HK-2 (cell line): Measurements from ENCODE around the gene TTC7B.

ENCODE experiments used
- DNase-seq: peaks from one replicate; pipeline ENCODE4 v3.0.0-alpha.2; 2018; ENCODE audit not compliant: unreplicated experiment

Gene TTC7B

GRCh38 chr14:90558983-90559590 is 257.1 kb downstream of the TTC7B start:
- no peak for DNase-seq

- DNase-seq, result no peak
These were observed 257.9 kb downstream of the TTC7B start for GRCh38 chr14:90558041-90558982.

- DNase-seq, result no peak
These were observed 258.7 kb downstream of the TTC7B start for GRCh38 chr14:90557516-90557915.

- DNase-seq, result no peak
These were observed 259.4 kb downstream of the TTC7B start for GRCh38 chr14:90556666-90557450.

GRCh38 chr14:90556012-90556477 is 260.2 kb downstream of the TTC7B start:
- no peak for DNase-seq

DNA sequence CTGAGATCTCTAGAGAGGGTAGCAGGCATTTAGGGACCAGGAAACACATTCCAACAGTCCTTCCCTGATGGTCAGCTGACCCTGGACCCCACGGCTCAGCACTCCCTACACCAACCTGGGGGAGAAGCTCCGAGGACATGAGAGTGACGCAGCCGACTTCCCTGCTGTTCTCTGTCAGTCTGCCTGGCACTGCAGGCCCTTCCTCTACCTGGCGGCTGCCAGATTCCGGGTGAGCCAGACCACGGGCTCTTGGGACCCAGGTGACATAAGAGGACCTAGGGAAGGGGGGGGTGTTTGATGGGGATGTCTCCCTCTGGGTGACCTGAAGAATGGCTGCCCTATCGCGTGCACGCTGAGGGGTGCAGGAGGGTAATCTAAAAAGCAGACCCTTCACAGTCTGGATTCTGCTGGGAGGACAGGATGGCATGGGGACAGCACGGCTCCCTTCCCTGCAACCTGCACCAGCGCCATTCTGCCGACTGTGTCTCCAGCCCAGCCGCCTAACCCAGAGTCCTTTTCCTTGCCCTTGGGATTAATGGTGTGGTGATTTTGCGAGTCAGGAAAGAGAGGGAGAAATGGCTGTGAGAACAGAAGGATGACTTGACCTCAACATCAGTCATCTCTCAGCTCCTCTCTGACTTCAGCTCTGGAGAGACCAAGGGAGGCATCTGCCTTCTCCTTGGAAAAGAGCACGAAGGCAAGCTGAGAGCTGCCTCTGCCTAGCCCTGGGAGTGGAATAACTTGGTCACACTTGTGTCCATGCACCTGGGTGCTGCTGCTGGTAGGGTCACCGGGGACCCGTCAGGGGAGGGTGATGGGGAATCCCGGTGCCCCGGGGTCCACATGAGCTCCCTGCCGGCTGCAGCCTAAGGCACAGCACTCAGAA is 260.9 kb downstream of the TTC7B start:
- DNase-seq, result no peak

- DNase-seq, result no peak
These were observed 261.9 kb downstream of the TTC7B start for GRCh38 chr14:90554341-90554740.

- DNase-seq, result no peak
These were observed 262.3 kb downstream of the TTC7B start for GRCh38 chr14:90553921-90554336.

DNA sequence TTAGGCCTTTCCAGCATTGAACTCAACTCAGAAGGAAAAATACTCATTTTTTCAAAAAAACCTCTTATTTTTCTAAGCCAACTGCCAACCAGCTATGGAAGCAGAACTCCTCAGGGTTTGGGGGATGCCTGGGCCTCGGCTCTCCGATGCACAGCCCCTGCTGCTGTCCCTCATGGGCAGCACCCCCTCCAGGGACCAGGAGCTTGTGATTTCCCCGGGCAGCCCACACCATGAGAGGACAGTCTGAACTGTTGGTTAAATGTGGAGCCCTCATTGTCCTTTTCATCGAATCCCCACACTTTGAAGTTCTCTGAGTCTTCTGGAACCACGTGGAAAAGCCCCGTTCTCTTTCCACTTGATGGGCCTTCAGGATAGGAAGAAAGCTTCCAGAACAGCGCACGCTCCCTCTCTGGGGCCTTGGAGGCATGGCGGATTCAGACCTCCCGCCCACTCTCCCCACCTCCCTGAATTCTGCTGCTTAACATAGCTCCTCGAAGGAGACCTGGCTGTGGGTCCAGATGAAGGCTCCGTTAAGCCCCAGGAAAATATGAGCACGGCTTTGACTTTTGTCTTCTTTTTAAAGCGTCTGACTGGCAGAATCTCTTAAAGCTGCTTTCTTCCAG is 262.8 kb downstream of the TTC7B start:
- no peak for DNase-seq

GRCh38 chr14:90552465-90553297 is 263.5 kb downstream of the TTC7B start:
- no peak for DNase-seq

DNA sequence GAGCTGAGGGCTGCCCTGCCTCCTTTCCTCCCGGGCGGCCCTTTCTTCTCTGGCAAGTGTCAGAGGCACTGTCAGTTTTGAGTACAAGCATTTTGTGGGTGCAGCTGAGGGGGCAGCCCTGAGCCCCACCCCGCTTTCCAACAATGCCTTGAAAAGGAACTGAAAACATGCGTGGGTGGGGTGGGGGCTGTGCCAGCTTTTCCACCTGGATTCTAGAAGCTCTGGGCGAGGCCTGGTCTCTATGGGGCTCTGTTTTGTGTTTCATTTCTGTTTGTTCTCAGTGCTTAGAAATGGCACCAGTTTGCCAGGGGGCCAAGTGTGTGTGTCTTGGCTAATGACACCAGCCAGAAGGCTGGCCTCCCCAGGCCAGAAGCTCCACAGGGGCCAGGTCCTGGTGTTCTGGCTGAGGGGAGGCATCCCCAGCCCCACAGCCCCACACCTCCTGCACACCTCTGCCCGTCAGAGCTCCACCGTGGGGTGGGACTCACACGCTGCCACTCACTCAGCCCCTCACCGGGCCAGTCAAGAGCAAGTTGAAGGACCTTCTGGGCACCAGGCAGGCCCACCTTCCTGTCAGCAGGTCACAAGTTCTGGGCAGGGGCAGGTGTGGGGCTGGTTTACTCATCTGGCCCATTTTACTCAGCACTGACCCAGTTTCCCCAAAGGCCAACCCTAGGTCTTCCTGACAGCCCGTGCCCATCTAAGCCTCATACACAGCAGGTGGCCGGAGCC is 264.3 kb downstream of the TTC7B start:
- no peak for DNase-seq

GRCh38 chr14:90551070-90551704 is 265.0 kb downstream of the TTC7B start:
- DNase-seq, result no peak

DNA sequence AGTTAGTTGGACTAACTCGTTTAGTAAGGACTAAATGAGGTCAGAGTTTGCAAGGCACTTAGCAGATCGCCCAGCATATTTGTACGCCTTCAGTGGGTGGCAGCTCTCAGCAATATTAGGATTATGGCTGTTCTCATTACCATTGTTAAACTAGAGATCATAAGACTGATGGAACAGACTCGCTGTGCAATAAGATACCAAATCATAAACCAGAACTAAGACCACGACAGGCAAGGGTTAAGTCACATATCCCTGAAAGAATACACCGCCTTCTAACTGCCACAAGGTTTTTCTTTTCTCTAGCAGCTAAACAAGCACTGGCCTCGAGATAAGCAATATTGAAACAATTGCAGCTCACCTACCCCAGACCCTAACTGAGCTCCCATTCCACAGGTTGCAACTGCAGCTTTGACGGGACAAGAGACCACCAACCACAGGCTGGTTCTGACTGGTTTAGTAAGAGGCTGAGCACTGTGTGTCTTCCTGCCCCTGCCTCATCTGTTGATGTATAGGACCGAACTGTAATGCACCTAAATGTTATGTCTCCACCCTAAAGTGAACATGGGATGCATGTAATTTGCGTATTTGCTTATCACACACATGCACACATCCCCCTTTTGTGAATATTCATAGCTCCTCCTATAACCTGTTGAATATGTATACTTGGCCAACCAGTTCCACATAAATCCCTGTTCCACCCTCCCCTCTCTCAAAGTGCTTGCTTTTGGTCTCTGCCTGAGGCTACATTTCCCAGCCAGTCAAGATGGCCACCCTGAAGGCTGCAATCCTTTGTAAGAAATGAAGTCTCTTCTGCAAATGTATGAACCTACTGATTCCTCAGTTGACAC is 266.2 kb downstream of the TTC7B start:
- DNase-seq, result no peak

- no peak for DNase-seq
These were observed 267.8 kb downstream of the TTC7B start for GRCh38 chr14:90548455-90548854.

DNA sequence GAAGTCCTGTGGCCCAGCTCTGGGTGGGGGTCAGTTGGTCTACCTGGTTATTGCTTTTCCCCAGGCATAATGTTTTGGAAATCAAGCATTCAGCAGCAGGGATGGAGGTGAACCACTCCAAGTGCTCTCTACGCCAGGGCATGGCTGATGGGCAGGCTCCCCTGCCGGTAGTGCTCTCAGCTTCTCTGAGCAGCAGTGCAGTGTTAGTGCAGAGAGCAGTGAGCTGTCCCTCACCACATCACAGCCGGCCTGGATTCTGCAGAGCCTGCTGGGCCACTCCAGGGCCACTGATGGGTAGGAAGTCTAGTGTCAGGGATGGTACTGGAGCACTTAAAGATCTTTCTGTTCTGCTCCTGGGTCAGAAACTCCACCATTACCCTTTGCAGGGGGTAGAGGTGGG is 268.3 kb downstream of the TTC7B start:
- no peak for DNase-seq

DNA sequence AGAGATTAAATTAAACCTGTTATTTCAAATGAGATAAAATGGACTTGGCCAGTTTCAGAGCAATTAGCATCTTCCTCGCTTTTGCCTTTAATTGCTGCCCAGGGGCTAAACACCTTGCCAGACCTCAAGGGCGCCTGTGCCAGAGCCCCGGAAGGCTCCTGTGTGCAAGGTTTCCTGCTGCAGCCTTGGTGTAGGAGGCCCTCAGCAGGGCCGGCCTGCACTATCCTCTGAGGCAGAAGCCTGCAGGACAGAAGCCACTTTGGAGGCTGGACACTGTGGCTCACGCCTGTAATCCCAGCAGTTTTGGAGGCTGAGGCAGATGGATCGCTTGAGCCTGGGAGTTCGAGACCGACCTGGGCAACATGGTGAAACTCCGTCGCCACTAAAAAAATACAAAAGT is 269.0 kb downstream of the TTC7B start:
- DNase-seq, result no peak

GRCh38 chr14:90546767-90547166 is 269.5 kb downstream of the TTC7B start:
- no peak for DNase-seq
